Measurements from ENCODE around the gene BMAL2. TPM values are rescaled to one million over a fixed set of nuclear protein-coding genes. Genes with fewer than 3 reads are reported as not detected.

The BMAL2 gene
- total RNA-seq, 4 donors from 2014 or later = 0.63 to 3.2 (median 0.68) TPM

GRCh38 chr12:27342536-27342935 lies 9.9 kb downstream of the BMAL2 start:
- no peak for TF ChIP-seq CTCF (IDR thresholded peaks at IDR 0.05)
- TF ChIP-seq POLR2A (IDR thresholded peaks at IDR 0.05) = no peak
- Histone ChIP-seq H3K27me3 (no peaks in the 10 kb centered on the region), H3K9me3 (no peaks in the 10 kb centered on the region), H3K36me3 (no peaks in the 10 kb centered on the region), H3K27ac (no peak overlapping the region), H3K4me3 (replicated peaks in 1 of 3) (no peak overlapping the region), H3K4me1 (no peaks in the 10 kb centered on the region)
- DNase-seq = no peak
- WGBS, 2 donors = 93 to 94% methylated on average over 2 of the region's 2 CpGs
- intact Hi-C loops (cut with DNase I) = no loop called here

- Histone ChIP-seq H3K4me1 (no peaks in the 10 kb centered on the region), H3K36me3 (no peaks in the 10 kb centered on the region), H3K9me3 (no peaks in the 10 kb centered on the region), H3K27me3 (no peaks in the 10 kb centered on the region), H3K4me3 (replicated peaks in 1 of 3) (no peak overlapping the region), H3K27ac (no peak overlapping the region)
- DNase-seq = no peak
- TF ChIP-seq CTCF (IDR thresholded peaks at IDR 0.05) (no peak), POLR2A (IDR thresholded peaks at IDR 0.05) (no peak)
- WGBS, 2 donors = 91 to 96% methylated on average over 5 of the region's 5 CpGs
- intact Hi-C loops (cut with DNase I) = no loop called here
Measured at GRCh38 chr12:27343255-27344000, 10.8 kb downstream of the BMAL2 start.

GRCh38 chr12:27344246-27344645 lies 11.6 kb downstream of the BMAL2 start:
- 59 to 95% methylated on average over 2 of the region's 2 CpGs for WGBS, 2 donors
- H3K36me3 ChIP-seq = no peaks in the 10 kb centered on the region

GRCh38 chr12:27344760-27345159 lies 12.1 kb downstream of the BMAL2 start:
- no peaks in the 10 kb centered on the region for H3K9me3 ChIP-seq
- H3K27ac ChIP-seq = no peak overlapping the region
- H3K27me3 ChIP-seq = no peaks in the 10 kb centered on the region
- no peaks in the 10 kb centered on the region for H3K4me1 ChIP-seq
- WGBS, 2 donors = 62 to 86% methylated on average over 3 of the region's 3 CpGs
- TF ChIP-seq CTCF (IDR thresholded peaks at IDR 0.05) (no peak), POLR2A (IDR thresholded peaks at IDR 0.05) (no peak)
- H3K36me3 ChIP-seq = no peaks in the 10 kb centered on the region
- no peak overlapping the region for H3K4me3 ChIP-seq (replicated peaks in 1 of 3)
- intact Hi-C loops (cut with DNase I) = no loop called here
- no peak for DNase-seq

More at GRCh38 chr12:27344246-27344645, 11.6 kb downstream of the BMAL2 start:
- no peaks in the 10 kb centered on the region for H3K9me3 ChIP-seq
- no peaks in the 10 kb centered on the region for H3K4me1 ChIP-seq
- H3K27me3 ChIP-seq = no peaks in the 10 kb centered on the region
- intact Hi-C loops (cut with DNase I) = no loop called here
- TF ChIP-seq POLR2A (IDR thresholded peaks at IDR 0.05) (no peak), CTCF (IDR thresholded peaks at IDR 0.05) (no peak)
- H3K27ac ChIP-seq = no peak overlapping the region
- no peak for DNase-seq
- no peak overlapping the region for H3K4me3 ChIP-seq (replicated peaks in 1 of 3)

GRCh38 chr12:27345376-27345775 lies 12.7 kb downstream of the BMAL2 start:
- DNase-seq = peak in 1 of 2 donors; percentile 3
- no peak overlapping the region for H3K4me3 ChIP-seq (replicated peaks in 1 of 3)
- no peak for TF ChIP-seq POLR2A (IDR thresholded peaks at IDR 0.05)
- no peak for TF ChIP-seq CTCF (IDR thresholded peaks at IDR 0.05)
- 38 to 43% methylated on average over 4 of the region's 4 CpGs for WGBS, 2 donors
- H3K36me3 ChIP-seq = no peaks in the 10 kb centered on the region
- intact Hi-C loops (cut with DNase I) = no loop called here
- no peaks in the 10 kb centered on the region for H3K27me3 ChIP-seq
- no peaks in the 10 kb centered on the region for H3K4me1 ChIP-seq
- H3K9me3 ChIP-seq = no peaks in the 10 kb centered on the region
- no peak overlapping the region for H3K27ac ChIP-seq

Measured in thyroid gland (tissue), 4 donors.